ENCODE results near the gene PADI6.

Gene PADI6

DNA sequence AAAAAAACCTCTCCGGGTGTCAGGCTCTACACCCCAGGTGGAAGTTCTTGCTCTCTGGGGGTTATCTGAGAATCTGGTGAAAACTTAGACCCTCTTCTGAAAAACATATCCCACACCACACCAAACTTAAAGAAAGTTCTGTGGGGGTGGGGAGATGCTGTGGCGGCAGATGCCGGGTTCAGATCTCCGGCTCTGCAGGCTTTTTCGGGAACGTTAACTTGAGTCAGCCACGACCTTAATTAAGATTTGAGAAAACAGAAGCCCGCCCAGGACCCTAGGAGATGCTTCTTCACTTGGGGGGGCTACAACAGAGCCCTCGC is 65.2 kb downstream of the PADI6 start:
- DNase-seq = no peak

DNA sequence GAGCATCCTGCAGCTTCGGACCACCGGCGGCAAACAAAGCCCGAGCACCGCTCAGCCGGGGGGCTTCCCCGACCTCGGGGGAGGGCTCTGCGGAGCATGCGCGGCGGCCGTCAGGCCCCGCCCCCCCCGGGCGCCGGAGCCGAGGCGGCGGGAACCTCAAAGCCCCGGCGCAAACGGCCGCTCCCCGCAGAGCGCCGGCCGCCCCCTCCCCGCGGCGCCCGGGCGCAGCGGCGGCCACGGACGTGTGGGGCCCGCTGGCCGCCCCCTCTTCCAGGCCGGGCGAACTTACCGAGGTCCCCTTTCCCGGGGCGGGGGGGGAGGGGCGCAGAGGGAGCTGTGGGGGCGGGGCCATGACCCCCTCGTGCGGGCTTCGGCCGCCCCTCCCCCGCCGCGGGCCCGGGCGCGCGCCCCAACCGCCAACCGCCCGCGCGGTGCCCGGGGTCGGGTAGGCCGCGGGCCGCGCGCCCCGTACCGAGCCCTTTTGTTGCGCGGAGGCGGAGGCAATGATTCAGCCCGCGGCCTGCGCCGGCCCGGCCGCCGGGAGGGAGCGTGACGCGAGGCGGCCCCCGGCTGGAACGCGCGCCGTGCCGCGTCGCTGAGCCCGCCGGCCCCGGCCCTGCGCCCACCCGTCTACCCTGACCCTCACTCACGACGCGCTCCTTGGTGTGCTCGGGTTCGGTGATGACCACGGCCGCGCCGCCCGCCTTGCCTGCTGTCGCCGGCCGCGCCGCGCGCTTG is 65.8 kb downstream of the PADI6 start:
- DNase-seq = peak; percentile 71

DNA sequence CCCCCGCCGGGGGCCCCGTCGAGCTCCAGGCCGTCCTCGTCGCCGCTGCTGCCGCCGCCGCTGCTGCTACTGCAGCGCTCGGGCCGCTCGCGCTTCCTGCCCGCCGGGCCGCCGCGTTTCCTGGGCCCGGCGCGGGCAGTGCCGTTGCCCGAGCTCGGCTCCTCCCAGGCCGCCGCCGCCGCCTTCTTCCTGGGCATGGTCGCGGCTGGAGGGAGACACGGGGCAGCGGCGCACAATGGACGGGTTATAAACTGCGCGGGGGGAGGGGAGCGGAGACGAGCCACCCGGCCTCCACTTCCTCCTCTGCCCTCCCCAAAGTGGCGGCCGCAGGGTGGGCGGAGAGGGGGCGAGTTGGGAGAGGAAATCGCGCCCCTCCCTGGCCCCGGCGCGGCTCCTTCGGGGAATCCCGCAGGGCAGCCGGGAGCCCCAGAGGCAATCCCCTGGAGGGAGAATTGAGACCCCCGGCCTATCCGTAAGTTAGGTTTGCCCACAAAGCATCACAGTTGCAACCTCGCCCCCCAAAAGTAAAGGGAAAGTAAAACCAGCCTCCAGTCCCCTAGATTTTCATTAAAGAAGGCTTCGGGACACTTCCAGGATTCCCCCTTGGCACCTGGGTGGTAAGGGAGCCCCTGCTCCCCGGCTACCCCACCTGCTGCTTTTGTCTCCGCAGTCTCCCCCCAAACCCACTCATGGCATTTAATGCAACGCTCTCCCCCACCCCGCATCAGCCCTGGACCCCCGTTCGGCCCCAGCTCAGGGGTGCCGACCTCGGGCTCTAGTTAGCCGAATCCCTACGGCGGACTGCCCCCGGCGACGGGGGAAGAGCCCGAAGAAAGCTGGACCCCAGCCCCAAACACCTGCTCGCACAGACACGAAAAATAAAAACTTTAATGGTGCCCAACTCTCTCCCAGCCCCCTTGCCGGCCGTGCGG is 66.6 kb downstream of the PADI6 start:
- DNase-seq = peak; percentile 78

DNA sequence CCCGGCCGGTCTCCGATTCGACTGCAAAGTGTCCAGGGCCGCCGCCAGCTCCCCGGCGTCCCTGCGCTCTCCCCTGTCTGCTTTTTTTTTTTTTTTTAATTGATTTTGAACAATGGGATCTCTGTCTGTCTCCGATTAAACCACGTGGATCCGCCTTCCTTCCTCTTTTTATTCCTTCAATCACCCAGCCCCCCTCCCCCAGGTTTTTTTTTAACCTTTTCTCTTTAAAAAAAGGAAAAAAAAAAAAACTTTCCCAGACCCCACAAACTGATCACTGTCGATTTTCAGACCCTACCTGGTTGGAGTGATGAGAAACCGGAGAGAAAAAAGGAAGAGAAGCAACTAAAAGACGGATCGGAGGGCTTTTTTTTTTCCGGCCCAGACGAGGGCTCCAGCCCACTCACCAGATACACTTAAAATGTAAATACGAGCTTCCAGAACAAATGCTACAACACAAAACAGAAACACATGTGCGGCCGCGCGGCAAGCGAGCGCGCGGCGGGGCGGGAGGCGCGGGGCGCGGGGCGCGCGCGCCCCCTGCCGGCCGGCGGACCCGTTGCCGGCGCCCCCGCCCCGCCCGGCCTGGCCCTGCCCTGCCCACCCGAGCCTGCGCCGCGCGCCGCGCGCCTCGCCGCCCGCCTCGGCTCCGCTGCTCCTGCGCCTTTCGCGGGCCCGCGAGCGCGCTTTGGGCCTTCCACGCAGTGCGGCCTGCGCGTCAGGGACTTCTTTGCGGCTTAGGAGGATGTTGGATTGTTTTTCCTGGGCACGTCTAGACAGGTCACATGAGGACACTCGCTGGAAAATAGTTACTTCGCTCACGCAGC is 67.5 kb downstream of the PADI6 start, which contains the start of gene RCC2:
Gene RCC2 (minus strand): TSS at position 428 of the 824 bp plus-strand sequence. CDS start 1,163 bp downstream, outside the sequence.
- peak; percentile 78 for DNase-seq

DNA sequence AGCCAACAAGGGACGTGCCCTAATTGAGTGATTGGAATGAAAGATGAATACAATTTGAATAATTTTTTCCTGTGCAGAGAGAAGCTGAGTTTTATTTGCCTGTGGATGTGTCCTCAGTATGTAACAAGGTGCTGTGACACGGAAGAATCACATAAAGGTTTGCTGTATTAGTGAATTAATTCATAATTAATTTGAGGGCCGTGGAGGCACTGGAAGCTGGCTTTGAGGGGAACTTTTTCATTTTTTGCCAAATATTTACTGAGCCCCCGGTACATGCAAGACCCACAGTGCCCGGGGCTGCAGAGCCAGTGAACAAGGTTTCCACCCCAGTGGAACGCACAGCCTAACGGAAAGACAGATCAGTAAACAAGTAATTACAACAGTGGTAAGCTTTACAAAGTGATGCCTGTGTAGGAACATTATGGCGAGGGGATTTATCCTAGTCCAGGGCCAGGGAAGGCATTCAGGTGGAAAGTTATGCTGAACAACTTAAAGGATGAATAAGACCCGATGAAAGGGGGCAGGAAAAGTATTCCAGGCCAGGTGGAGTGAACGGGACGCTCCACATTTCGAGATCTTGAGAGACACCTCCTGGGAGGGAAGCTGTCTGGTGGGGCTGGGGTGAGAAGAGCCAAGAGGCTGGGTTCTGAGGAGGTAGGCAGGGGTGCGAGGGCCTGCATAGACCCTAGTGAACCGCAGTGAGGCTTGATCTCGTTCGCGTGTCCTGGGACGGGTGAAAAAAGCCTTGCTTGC is 68.3 kb downstream of the PADI6 start:
- DNase-seq = no peak

DNA sequence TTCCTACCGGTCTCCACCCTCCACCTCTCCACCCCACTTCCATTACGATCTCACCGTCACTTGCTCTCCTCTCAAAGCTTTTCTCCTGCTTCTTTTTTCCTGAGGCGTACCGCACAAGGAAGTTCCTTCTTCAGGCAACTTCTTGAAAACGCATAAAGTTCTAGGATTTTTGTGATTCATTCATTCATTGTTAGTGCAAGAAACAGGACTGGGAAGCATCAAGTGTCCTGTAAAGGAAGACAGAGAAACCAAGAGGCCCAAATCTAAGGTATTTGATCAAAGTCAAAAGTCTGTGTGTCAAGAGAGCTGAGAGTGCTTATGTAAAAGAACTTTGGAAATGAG is 68.8 kb downstream of the PADI6 start:
- no peak for DNase-seq

DNA sequence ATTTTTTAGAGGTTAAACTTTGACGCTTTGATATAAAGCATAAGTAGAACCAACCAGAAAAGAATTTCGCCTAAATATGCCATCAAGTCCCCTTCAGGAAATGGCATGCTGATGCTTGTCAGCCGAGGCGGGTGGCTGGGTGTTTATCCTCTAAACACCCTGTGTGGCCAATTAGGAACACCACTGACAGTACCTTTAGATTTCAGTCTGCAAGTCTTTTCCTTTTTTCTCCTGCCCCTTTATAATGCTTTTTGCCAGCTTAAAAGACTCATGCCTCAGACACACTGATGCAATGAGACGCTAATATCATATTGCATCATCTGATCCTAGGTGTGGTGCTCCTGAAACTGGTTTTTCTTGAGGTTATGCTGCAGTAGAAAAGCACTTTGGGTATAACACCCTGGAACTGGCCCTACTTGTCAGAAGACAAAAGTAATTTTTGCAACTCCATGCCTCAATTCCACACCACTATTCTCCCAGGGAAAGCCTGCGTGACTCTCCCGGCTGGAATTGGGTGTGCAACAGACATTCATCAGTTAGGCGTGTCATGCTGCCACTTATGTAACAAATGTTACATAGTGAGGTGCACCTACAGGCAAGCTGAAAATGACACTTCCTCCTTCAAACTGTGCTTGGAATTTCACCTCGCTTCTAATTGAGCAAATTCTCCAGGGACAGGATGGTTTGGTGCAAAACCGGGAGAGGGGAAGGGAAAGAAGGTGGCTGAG is 69.4 kb downstream of the PADI6 start:
- no peak for DNase-seq

DNA sequence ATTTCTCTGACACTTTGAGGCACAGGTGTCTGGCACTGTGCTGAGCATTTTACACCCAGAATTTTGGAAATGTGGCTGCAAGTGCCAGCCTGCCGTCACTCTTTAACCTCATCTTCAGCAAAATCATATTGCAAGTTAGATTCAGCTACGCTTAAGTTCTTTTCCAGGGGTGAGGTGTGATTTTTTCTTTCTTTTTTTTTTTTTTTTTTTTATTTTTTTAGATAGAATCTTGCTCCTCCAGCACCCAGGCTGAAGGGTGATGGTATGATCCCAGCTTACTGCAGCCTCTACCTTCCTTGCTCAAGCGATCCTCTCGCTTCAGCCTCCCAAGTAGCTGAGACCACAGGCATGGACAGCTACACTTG is 70.0 kb downstream of the PADI6 start:
- DNase-seq = no peak

DNA sequence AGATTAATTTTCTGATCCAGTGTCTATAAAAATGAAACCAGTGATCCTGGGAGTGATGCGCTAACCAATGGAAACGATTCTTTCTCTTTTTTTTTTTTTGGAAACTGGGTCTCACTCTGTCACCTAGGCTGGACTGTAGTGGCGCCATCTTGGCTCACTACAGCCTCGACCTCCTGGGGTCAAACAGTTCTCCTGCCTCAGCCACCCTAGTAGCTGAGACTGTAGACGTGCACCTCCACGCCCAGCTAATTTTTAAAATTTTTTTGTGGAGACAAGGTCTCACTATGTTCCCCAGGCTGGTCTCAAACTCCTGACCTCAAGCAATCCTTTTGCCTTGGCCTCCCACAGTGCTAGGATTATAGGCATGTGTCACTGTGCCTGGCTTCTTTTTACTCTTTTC is 70.8 kb downstream of the PADI6 start:
- no peak for DNase-seq

DNA sequence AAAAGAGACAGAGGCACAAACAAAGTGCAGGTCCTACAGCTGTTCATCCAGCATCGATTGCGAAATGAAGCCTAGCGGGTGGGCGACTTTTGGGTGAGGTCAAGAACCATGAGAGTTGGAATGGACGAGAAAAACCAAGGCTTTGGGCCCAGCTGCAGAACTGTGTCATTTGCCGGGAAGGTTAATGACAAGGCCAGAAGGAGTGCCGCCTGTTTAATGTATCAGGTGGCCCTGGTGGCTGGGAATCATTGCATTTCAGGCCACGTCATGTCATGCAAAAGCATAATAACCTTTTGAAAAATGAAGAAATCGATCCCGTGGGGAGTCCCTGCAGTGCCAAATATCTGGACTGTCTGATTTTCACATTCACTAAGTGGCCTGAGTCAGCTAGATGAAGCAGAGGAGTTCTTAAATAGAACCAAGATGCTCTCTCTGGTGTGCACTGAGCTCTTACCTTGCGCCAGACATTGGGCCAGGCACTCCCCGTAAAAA is 75.6 kb downstream of the PADI6 start:
- no peak for DNase-seq
